Endothelial cell of umbilical vein (primary cell): ENCODE data around the gene TPGS2. TPM values are rescaled to one million over a fixed set of nuclear protein-coding genes. Genes with fewer than 3 reads are reported as not detected.

ENCODE experiments used
- BruUV-seq: library from RNA; stranded (reverse); fragments of 400-500 nt; replicated peaks from 2 replicates; lab custom pipeline; 2021; lab: Mats Ljungman, UMichigan
- CTCF ChIA-PET: fragments of 300-600, 350-600 bp; sonication (Branson Sonifier 250); formaldehyde crosslinking; loops from one replicate; lab custom pipeline; 2021; ENCODE audit warnings: antibody characterized with exemption, inconsistent platforms; lab: Charles Lee
- POLR2A ChIA-PET: fragments of 300-600, 350-600 bp; sonication (Branson Sonifier 250); formaldehyde crosslinking; loops from one replicate; lab custom pipeline; 2021; ENCODE audit warnings: antibody characterized with exemption, inconsistent platforms; lab: Charles Lee
- DNase-seq: peaks from one replicate; pipeline ENCODE4 v3.0.0-alpha.2; 2011; ENCODE audit warnings: low read depth, low spot score
- FAIRE-seq: peaks from 2 replicates; lab custom pipeline; 2011; peaks lifted over from hg19 to GRCh38; lab: Jason Lieb, UNC
- H2AFZ ChIP-seq: 2 replicates; pipeline ENCODE4 v1.6.0; 2012; ENCODE audit warnings: low read depth, low read length, control low read depth, inconsistent platforms
- H3K27ac ChIP-seq: 2 replicates; pipeline ENCODE4 v1.5.1; 2011; ENCODE audit warnings: low read depth, mild to moderate bottlenecking, control low read depth, low read length, moderate library complexity; ENCODE audit not compliant: insufficient read depth
- H3K27me3 ChIP-seq, 2 experiments: 2 replicates each; pipeline versions ENCODE4 v1.6.0 to v1.6.1; 2011; ENCODE audit warnings: low read length in 2 of 2, mixed read lengths in 1 of 2; ENCODE audit not compliant: control insufficient read depth in 2 of 2, insufficient read depth in 2 of 2
- H3K36me3 ChIP-seq, 2 experiments: 2 replicates in 1 of 2; 3 replicates in 1 of 2; pipeline ENCODE4 v1.5.1; 2011; ENCODE audit warnings: low read length in 2 of 2, mild to moderate bottlenecking in 1 of 2, moderate library complexity in 1 of 2; ENCODE audit not compliant: control insufficient read depth in 2 of 2, insufficient read depth in 2 of 2; ENCODE audit errors: extremely low read depth in 1 of 2
- H3K4me1 ChIP-seq: 3 replicates; pipeline ENCODE4 v1.5.1; 2011; ENCODE audit warnings: mild to moderate bottlenecking, low read length; ENCODE audit not compliant: control insufficient read depth, insufficient read depth; ENCODE audit errors: extremely low read depth
- H3K4me2 ChIP-seq: 2 replicates; pipeline ENCODE4 v1.6.1; 2011; ENCODE audit warnings: low read length, control low read depth, mixed read lengths; ENCODE audit not compliant: insufficient read depth
- H3K4me3 ChIP-seq, 3 experiments: fragments of 200-600 bp in 1 of 3; sonication (generic), shearing (Covaris generic) in 1 of 3; replicated peaks in 1 of 3; 2 replicates each; pipeline ENCODE4 v1.5.1; 2011 to 2016; ENCODE audit warnings: control low read depth in 3 of 3, low read length in 3 of 3, mild to moderate bottlenecking in 2 of 3, inconsistent platforms in 1 of 3, low read depth in 1 of 3, moderate library complexity in 1 of 3; ENCODE audit not compliant: insufficient read depth in 1 of 3
- H3K79me2 ChIP-seq: 2 replicates; pipeline ENCODE4 v1.6.0; 2012; ENCODE audit warnings: low read length, inconsistent platforms; ENCODE audit not compliant: control insufficient read depth, insufficient read depth
- H3K9ac ChIP-seq: replicated peaks from 2 replicates; pipeline ENCODE3; 2011; ENCODE audit warnings: low read length, control low read depth; ENCODE audit not compliant: insufficient read depth; ENCODE audit errors: extremely low read depth
- H3K9me1 ChIP-seq: replicated peaks from 3 replicates; pipeline ENCODE4 v1.6.0; 2011; ENCODE audit warnings: mild to moderate bottlenecking, low read length; ENCODE audit not compliant: control insufficient read depth, insufficient read depth; ENCODE audit errors: extremely low read depth
- H3K9me3 ChIP-seq: replicated peaks from 2 replicates; pipeline ENCODE4 v1.5.1; 2012; ENCODE audit warnings: low read length, inconsistent platforms; ENCODE audit not compliant: control insufficient read depth, insufficient read depth
- H4K20me1 ChIP-seq: replicated peaks from 2 replicates; pipeline ENCODE3; 2011; ENCODE audit warnings: mild to moderate bottlenecking, low read length; ENCODE audit not compliant: control insufficient read depth, insufficient read depth; ENCODE audit errors: extremely low read depth
- CTCF ChIP-seq, 2 donors: IDR thresholded peaks; 1 replicate in 1 of 2; 2 replicates in 1 of 2; pipeline ENCODE4 v1.5.1; 2011; ENCODE audit warnings: low read length in 2 of 2, mild to moderate bottlenecking in 2 of 2, moderate library complexity in 2 of 2, control low read depth in 1 of 2, inconsistent platforms in 1 of 2, low read depth in 1 of 2; ENCODE audit not compliant: insufficient read depth in 1 of 2; ENCODE audit errors: extremely low read depth in 1 of 2
- EZH2 ChIP-seq: IDR thresholded peaks from 2 replicates; pipeline ENCODE4 v1.6.1; 2012; ENCODE audit warnings: borderline replicate concordance, low read depth, mild to moderate bottlenecking, moderate library complexity, low read length, inconsistent platforms; ENCODE audit not compliant: severe bottlenecking
- FOS ChIP-seq: IDR thresholded peaks from 2 replicates; pipeline ENCODE4 v1.6.1; 2011; ENCODE audit warnings: mild to moderate bottlenecking, low read length, moderate library complexity, borderline replicate concordance; ENCODE audit not compliant: insufficient read depth
- GATA2 ChIP-seq: IDR thresholded peaks from 2 replicates; pipeline ENCODE4 v1.7.0; 2011; ENCODE audit warnings: low read depth, mild to moderate bottlenecking, moderate library complexity, mixed read lengths, low read length; ENCODE audit not compliant: insufficient read length, insufficient read depth
- JUN ChIP-seq: IDR thresholded peaks from 2 replicates; pipeline ENCODE4 v1.6.1; 2011; ENCODE audit warnings: borderline replicate concordance, low read depth; ENCODE audit not compliant: insufficient read length, insufficient read depth
- MAX ChIP-seq: IDR thresholded peaks from 2 replicates; pipeline ENCODE4 v1.6.1; 2011; ENCODE audit not compliant: insufficient read depth, insufficient read length
- MYC ChIP-seq: IDR thresholded peaks from one replicate; pipeline ENCODE4 v1.6.1; 2011; ENCODE audit warnings: mild to moderate bottlenecking, low read depth, low read length
- POLR2A ChIP-seq: IDR thresholded peaks from 2 replicates; pipeline ENCODE4 v1.6.1; 2012; ENCODE audit warnings: low read depth, mild to moderate bottlenecking, control low read depth, low read length
- POLR2AphosphoS5 ChIP-seq: IDR thresholded peaks from 2 replicates; pipeline ENCODE4 v1.6.1; 2012; ENCODE audit warnings: low read depth, mild to moderate bottlenecking, control low read depth, low read length, moderate library complexity; ENCODE audit not compliant: insufficient read depth
- dilution Hi-C: fragments of 300-500 bp; cut with MboI; formaldehyde crosslinking; loops from one replicate; pipeline ENCODE4 v1.15.0; 2019; ENCODE audit warnings: low sequenced_read_pairs; ENCODE audit not compliant: extremely low pct_ligation_motif_present
- intact Hi-C: fragments of 100-400 bp; cut with micrococcal nuclease; formaldehyde crosslinking; loops from one replicate; pipeline ENCODE4 v1.10.0; 2022
- polyA plus RNA-seq, 4 experiments: library from polyadenylated mRNA; depleted of rRNA in 3 of 4; stranded (reverse) in 3 of 4; unstranded in 1 of 4; fragments of >200 nt; gene quantifications; 2 replicates each; pipeline versions ENCODE4 v1.2.1 to v1.2.3, GENCODE V29; 2011 to 2012; ENCODE audit warnings: missing spikeins in 1 of 4
- total RNA-seq: library from RNA; stranded (reverse); gene quantifications from 2 replicates; pipeline ENCODE4 v1.2.3, GENCODE V29; 2021

Gene TPGS2
- total and polyA plus RNA-seq, 2 donors (not counting 3 experiments of a cell fraction or from before 2014, with no cell fraction given) = 150 to 232 TPM

- Histone ChIP-seq H3K9me1 (no peaks in the 10 kb centered on the region), H3K79me2 (no peaks in the 10 kb centered on the region), H3K4me3 (no peak overlapping the region), H3K4me2 (no peak overlapping the region), H4K20me1 (no peaks in the 10 kb centered on the region), H3K36me3 (no peaks in the 10 kb centered on the region), H3K9me3 (no peaks in the 10 kb centered on the region), H3K4me1 (no peaks in the 10 kb centered on the region), H2AFZ (no peak overlapping the region), H3K27ac (no peak overlapping the region), H3K9ac (no peak overlapping the region), H3K27me3 (no peaks in the 10 kb centered on the region)
- ChIA-PET POLR2A (no interaction called here), CTCF (no interaction called here)
- dilution Hi-C loops (no loop called here), intact Hi-C loops (no loop called here)
- no TSS peak for BruUV-seq
- TF ChIP-seq GATA2 (no peak), JUN (no peak), EZH2 (no peak), FOS (no peak), CTCF (IDR thresholded peaks at IDR 0.05; ENCODE audit: extremely low read depth in 1 of 2, insufficient read depth in 1 of 2, low read depth in 1 of 2, low read length in 2 of 2) (no peak), POLR2A (no peak), MYC (no peak), POLR2AphosphoS5 (no peak), MAX (no peak)
- no peak for DNase-seq
- no peak for FAIRE-seq
Observed at GRCh38 chr18:36872329-36872728, 43.5 kb upstream of the TPGS2 start.
